ENCODE measurements around the gene MSRB3. TPM values are rescaled to one million over a fixed set of nuclear protein-coding genes. Genes with fewer than 3 reads are reported as not detected.

Gene MSRB3
- total RNA-seq, 1 donor from 2014 or later, result not detected

GRCh38 chr12:65494537-65494936 is 216.1 kb downstream of the MSRB3 start:
- intact Hi-C loops (cut with micrococcal nuclease), result no loop called here

GRCh38 chr12:65495233-65495632 is 216.8 kb downstream of the MSRB3 start:
- intact Hi-C loops (cut with micrococcal nuclease), result no loop called here

- intact Hi-C loops (cut with micrococcal nuclease), result no loop called here
Observed at GRCh38 chr12:65496617-65497016, 218.1 kb downstream of the MSRB3 start.

- intact Hi-C loops (cut with micrococcal nuclease), result no loop called here
Observed at GRCh38 chr12:65497660-65498059, 219.2 kb downstream of the MSRB3 start.

GRCh38 chr12:65499167-65499566 is 220.7 kb downstream of the MSRB3 start:
- intact Hi-C loops (cut with micrococcal nuclease), result no loop called here

- intact Hi-C loops (cut with micrococcal nuclease), result no loop called here
Observed at GRCh38 chr12:65500091-65500900, 221.8 kb downstream of the MSRB3 start.

- intact Hi-C loops (cut with micrococcal nuclease), result no loop called here
Observed at GRCh38 chr12:65501093-65501621, 222.7 kb downstream of the MSRB3 start.

GRCh38 chr12:65501935-65502334 is 223.5 kb downstream of the MSRB3 start:
- intact Hi-C loops (cut with micrococcal nuclease), result no loop called here

- intact Hi-C loops (cut with micrococcal nuclease), result no loop called here
Observed at GRCh38 chr12:65504417-65504816, 225.9 kb downstream of the MSRB3 start.

GRCh38 chr12:65505386-65506121 is 227.1 kb downstream of the MSRB3 start:
- intact Hi-C loops (cut with micrococcal nuclease), result no loop called here

GRCh38 chr12:65508276-65509035 is 230.0 kb downstream of the MSRB3 start:
- intact Hi-C loops (cut with micrococcal nuclease), result no loop called here

GRCh38 chr12:65510007-65510406 is 231.5 kb downstream of the MSRB3 start:
- intact Hi-C loops (cut with micrococcal nuclease), result no loop called here

- intact Hi-C loops (cut with micrococcal nuclease), result no loop called here
Observed at GRCh38 chr12:65510584-65511050, 232.1 kb downstream of the MSRB3 start.

- intact Hi-C loops (cut with micrococcal nuclease), result no loop called here
Observed at GRCh38 chr12:65511134-65511834, 232.8 kb downstream of the MSRB3 start.

- intact Hi-C loops (cut with micrococcal nuclease), result no loop called here
Observed at GRCh38 chr12:65511912-65512311, 233.4 kb downstream of the MSRB3 start.

Other genes with a start within 250 kb of the MSRB3 start
- not detected in 2 replicates for gene WIF1, start 157.4 kb upstream of the MSRB3 start, total RNA-seq
- gene LEMD3, start 109.1 kb upstream of the MSRB3 start, total RNA-seq, result 32.1 and 34.3 TPM in 2 replicates